Measurements from ENCODE around the gene WFIKKN2.
A peak's percentile ranks its signal among the peaks of the same experiment; 100 is the strongest.
"Not testable (repeated sequence)": the region's sequence is repeated elsewhere in the genome, so short reads cannot be mapped to it uniquely, and the experiment has no call there.

The WFIKKN2 gene

DNA sequence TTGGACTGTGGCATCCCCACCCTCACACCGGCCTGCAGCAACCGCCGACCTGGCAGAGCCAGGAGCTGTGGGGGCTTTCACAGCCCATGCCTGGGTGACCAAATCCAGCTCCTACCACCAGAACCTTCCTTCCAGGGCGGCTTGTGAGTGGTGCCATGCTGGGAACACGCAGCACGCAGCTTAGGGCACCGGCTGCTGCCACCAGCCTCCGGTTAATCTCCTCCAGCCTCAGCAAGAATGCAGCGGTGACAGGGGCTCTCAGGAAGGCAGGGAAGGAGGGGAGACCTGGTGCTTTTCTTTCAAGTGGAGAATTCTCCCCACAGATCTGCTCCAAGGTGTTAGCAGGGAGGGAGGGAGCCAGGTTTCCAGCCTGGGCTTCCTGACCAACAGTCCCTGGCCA, 35.8 kb upstream of the WFIKKN2 start:
- H3K4me3 ChIP-seq (ENCODE audit: insufficient read depth, low read depth, low read length): no peak overlapping the region
- no peaks in the 10 kb centered on the region for H3K27me3 ChIP-seq (ENCODE audit: control insufficient read depth, insufficient read depth, low read length, poor library complexity, severe bottlenecking)
- 80 to 83% methylated on average over 9 of the region's 9 CpGs for WGBS, 2 experiments
- H3K4me1 ChIP-seq (ENCODE audit: control insufficient read depth, insufficient read depth, low read length): peaks cover 11% of the 10 kb centered on the region
- no peaks in the 10 kb centered on the region for H3K9me3 ChIP-seq (ENCODE audit: control insufficient read depth, low read length)
- no peaks in the 10 kb centered on the region for H3K36me3 ChIP-seq (ENCODE audit: control insufficient read depth, insufficient read depth, low read length)
- H3K27ac ChIP-seq (ENCODE audit: insufficient read depth, low read depth, low read length, poor library complexity, severe bottlenecking): peak overlapping the region; percentile 36

DNA sequence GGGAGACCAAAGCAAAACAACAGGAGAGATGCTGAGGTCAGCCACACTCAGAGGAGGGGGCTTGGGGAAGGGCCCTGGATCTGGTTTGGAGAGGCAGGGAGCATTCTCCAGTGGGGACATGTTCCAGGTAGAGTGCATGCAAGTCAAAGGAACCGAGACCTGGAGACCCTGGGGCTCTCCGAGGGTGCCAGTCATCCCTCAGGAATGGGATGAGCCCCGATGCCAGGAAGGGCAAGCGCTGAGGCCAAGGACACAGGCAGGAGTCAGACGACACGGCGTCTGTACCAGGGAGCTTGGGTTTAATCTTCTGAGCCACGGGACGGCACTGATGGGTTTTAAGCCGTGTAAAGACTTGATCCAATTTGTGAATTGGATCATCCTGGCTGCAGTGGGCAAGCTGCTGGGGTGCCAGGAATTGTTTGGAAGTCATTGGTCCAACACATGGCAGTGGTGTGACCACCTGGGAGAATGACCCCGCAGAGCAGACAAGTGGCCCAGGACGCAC, 35.1 kb upstream of the WFIKKN2 start:
- Histone ChIP-seq H3K27me3 (ENCODE audit: control insufficient read depth, insufficient read depth, low read length, poor library complexity, severe bottlenecking) (no peaks in the 10 kb centered on the region), H3K36me3 (ENCODE audit: control insufficient read depth, insufficient read depth, low read length) (no peaks in the 10 kb centered on the region), H3K27ac (ENCODE audit: insufficient read depth, low read depth, low read length, poor library complexity, severe bottlenecking) (no peak overlapping the region), H3K4me1 (ENCODE audit: control insufficient read depth, insufficient read depth, low read length) (peaks cover 11% of the 10 kb centered on the region), H3K9me3 (ENCODE audit: control insufficient read depth, low read length) (no peaks in the 10 kb centered on the region), H3K4me3 (ENCODE audit: insufficient read depth, low read depth, low read length) (no peak overlapping the region)
- 93% methylated on average over 12 of the region's 12 CpGs for WGBS, 2 experiments

DNA sequence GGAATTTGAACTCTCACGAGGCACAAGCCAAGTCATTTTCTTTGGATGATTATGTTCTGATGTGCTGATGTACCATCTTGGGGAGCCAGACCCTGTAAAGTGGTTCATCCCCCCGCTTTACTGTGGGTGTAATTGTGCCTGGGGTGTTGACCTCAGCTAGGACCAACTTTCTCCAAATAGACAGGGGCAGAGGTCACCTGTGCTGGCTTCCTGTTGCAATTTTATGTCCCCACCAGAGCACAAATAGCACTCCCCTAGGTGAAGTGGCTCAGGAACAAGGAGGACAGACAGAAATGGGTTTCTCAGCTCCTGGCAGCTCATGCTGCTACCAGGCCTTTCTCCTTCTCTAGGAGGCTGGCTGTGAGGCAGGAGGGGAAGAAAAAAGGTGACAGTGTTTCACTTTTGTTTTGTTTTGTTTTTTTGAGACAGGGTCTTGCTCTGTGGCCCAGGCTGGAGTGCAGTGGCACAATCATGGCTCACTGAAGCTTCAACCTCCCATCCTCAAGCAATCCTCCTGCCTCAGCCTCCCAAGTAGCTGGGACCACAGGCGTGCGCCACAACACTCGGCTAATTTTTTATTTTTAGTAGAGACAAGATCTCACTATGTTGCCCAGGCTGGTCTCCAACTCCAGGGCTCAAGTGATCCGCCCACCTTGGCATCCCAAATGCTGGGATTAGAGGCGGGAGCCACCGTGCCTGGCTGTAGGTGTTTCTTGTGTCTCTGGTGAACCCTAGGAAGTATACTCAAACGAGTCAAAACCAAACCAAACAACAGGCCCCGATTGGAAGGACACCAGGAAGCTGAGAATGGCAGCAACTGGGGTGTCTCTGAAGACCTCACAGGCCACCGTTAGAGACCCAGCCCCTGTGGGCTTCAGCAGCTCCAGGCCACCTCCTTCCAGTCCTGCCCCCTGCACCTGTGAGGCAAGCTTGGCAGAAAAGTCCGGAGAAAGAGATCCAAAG, 32.5 kb upstream of the WFIKKN2 start:
- H3K27ac ChIP-seq (ENCODE audit: insufficient read depth, low read depth, low read length, poor library complexity, severe bottlenecking): peak overlapping the region; percentile 16
- no peaks in the 10 kb centered on the region for H3K36me3 ChIP-seq (ENCODE audit: control insufficient read depth, insufficient read depth, low read length)
- no peaks in the 10 kb centered on the region for H3K9me3 ChIP-seq (ENCODE audit: control insufficient read depth, low read length)
- H3K4me1 ChIP-seq (ENCODE audit: control insufficient read depth, insufficient read depth, low read length): peaks cover 11% of the 10 kb centered on the region
- 88 to 93% methylated on average over 12 of the region's 12 CpGs for WGBS, 2 experiments
- H3K4me3 ChIP-seq (ENCODE audit: insufficient read depth, low read depth, low read length): no peak overlapping the region
- H3K27me3 ChIP-seq (ENCODE audit: control insufficient read depth, insufficient read depth, low read length, poor library complexity, severe bottlenecking): no peaks in the 10 kb centered on the region

DNA sequence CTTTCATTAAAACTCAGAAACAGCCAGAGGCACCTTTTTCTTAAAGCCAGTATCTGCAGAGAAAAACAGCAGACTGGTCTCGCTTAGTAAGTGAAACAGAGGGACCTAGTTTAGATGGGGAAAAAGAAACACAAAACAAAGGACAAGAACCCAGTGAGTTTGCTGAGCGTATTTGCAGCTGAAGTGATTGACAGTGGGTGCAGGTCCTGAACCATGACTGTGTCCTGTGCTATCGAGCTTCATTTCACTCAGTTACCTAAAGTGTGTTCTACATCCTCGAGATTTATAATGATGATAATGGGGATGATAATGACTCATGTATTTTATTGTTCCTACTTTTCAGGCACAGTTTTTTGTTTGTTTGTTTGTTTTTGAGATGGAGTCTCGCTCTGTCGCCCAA, 31.7 kb upstream of the WFIKKN2 start:
- peak overlapping the region; percentile 16 for H3K27ac ChIP-seq (ENCODE audit: insufficient read depth, low read depth, low read length, poor library complexity, severe bottlenecking)

GRCh38 chr17:50804749-50805475, 30.5 kb upstream of the WFIKKN2 start:
- not testable (repeated sequence) for H3K27me3 ChIP-seq (ENCODE audit: control insufficient read depth, insufficient read depth, low read length, poor library complexity, severe bottlenecking); H3K4me1 ChIP-seq (ENCODE audit: control insufficient read depth, insufficient read depth, low read length); H3K4me3 ChIP-seq (ENCODE audit: insufficient read depth, low read depth, low read length); H3K36me3 ChIP-seq (ENCODE audit: control insufficient read depth, insufficient read depth, low read length); H3K27ac ChIP-seq (ENCODE audit: insufficient read depth, low read depth, low read length, poor library complexity, severe bottlenecking); H3K9me3 ChIP-seq (ENCODE audit: control insufficient read depth, low read length)
- WGBS, 2 experiments: 88 to 94% methylated on average over 13 of the region's 13 CpGs

More for the DNA sequence above, 31.7 kb upstream of the WFIKKN2 start:
- Histone ChIP-seq H3K4me1 (ENCODE audit: control insufficient read depth, insufficient read depth, low read length) (peaks cover 6% of the 10 kb centered on the region), H3K9me3 (ENCODE audit: control insufficient read depth, low read length) (no peaks in the 10 kb centered on the region), H3K36me3 (ENCODE audit: control insufficient read depth, insufficient read depth, low read length) (no peaks in the 10 kb centered on the region), H3K4me3 (ENCODE audit: insufficient read depth, low read depth, low read length) (no peak overlapping the region), H3K27me3 (ENCODE audit: control insufficient read depth, insufficient read depth, low read length, poor library complexity, severe bottlenecking) (no peaks in the 10 kb centered on the region)
- WGBS, 2 experiments: 82 to 84% methylated on average over 6 of the region's 6 CpGs

- no peaks in the 10 kb centered on the region for H3K27me3 ChIP-seq (ENCODE audit: control insufficient read depth, insufficient read depth, low read length, poor library complexity, severe bottlenecking)
- 81 to 83% methylated on average over 6 of the region's 6 CpGs for WGBS, 2 experiments
- no peak overlapping the region for H3K4me3 ChIP-seq (ENCODE audit: insufficient read depth, low read depth, low read length)
- H3K9me3 ChIP-seq (ENCODE audit: control insufficient read depth, low read length): no peaks in the 10 kb centered on the region
- no peak overlapping the region for H3K27ac ChIP-seq (ENCODE audit: insufficient read depth, low read depth, low read length, poor library complexity, severe bottlenecking)
- H3K36me3 ChIP-seq (ENCODE audit: control insufficient read depth, insufficient read depth, low read length): no peaks in the 10 kb centered on the region
- H3K4me1 ChIP-seq (ENCODE audit: control insufficient read depth, insufficient read depth, low read length): no peaks in the 10 kb centered on the region
Observed at GRCh38 chr17:50805486-50805885, 29.9 kb upstream of the WFIKKN2 start.

GRCh38 chr17:50806141-50806643, 29.2 kb upstream of the WFIKKN2 start:
- H3K36me3 ChIP-seq (ENCODE audit: control insufficient read depth, insufficient read depth, low read length): no peaks in the 10 kb centered on the region
- 91 to 92% methylated on average over 11 of the region's 11 CpGs for WGBS, 2 experiments
- H3K27ac ChIP-seq (ENCODE audit: insufficient read depth, low read depth, low read length, poor library complexity, severe bottlenecking): no peak overlapping the region
- H3K27me3 ChIP-seq (ENCODE audit: control insufficient read depth, insufficient read depth, low read length, poor library complexity, severe bottlenecking): no peaks in the 10 kb centered on the region
- no peak overlapping the region for H3K4me3 ChIP-seq (ENCODE audit: insufficient read depth, low read depth, low read length)
- H3K4me1 ChIP-seq (ENCODE audit: control insufficient read depth, insufficient read depth, low read length): no peaks in the 10 kb centered on the region
- H3K9me3 ChIP-seq (ENCODE audit: control insufficient read depth, low read length): no peaks in the 10 kb centered on the region

DNA sequence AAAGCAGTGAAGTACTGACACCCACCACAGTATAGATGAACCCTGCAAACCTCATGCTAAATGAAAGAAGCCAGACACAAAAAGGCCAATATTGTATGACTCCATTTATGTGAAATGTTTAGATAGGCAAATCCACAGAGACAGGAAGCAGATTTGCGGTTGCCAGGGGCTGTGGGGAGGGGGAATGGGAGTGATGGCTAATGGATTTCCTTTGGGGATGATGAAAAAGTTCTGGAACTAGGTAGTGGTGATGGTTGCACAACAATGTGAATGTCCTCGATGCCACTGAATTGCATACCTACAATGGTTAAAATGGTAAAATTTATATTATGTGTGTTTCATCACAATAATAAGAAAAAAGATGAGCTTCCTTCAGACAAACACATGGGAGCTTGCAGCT, 28.4 kb upstream of the WFIKKN2 start:
- H3K27ac ChIP-seq (ENCODE audit: insufficient read depth, low read depth, low read length, poor library complexity, severe bottlenecking): no peak overlapping the region
- no peaks in the 10 kb centered on the region for H3K4me1 ChIP-seq (ENCODE audit: control insufficient read depth, insufficient read depth, low read length)
- WGBS, 2 experiments: 87 to 95% methylated on average over 2 of the region's 2 CpGs
- no peaks in the 10 kb centered on the region for H3K36me3 ChIP-seq (ENCODE audit: control insufficient read depth, insufficient read depth, low read length)
- H3K9me3 ChIP-seq (ENCODE audit: control insufficient read depth, low read length): no peaks in the 10 kb centered on the region
- H3K27me3 ChIP-seq (ENCODE audit: control insufficient read depth, insufficient read depth, low read length, poor library complexity, severe bottlenecking): no peaks in the 10 kb centered on the region
- no peak overlapping the region for H3K4me3 ChIP-seq (ENCODE audit: insufficient read depth, low read depth, low read length)

- H3K27ac ChIP-seq (ENCODE audit: insufficient read depth, low read depth, low read length, poor library complexity, severe bottlenecking): no peak overlapping the region
- no peaks in the 10 kb centered on the region for H3K36me3 ChIP-seq (ENCODE audit: control insufficient read depth, insufficient read depth, low read length)
- H3K9me3 ChIP-seq (ENCODE audit: control insufficient read depth, low read length): no peaks in the 10 kb centered on the region
- 89 to 91% methylated on average over 4 to 5 of the region's 5 CpGs for WGBS, 2 experiments
- no peak overlapping the region for H3K4me3 ChIP-seq (ENCODE audit: insufficient read depth, low read depth, low read length)
- no peaks in the 10 kb centered on the region for H3K4me1 ChIP-seq (ENCODE audit: control insufficient read depth, insufficient read depth, low read length)
- no peaks in the 10 kb centered on the region for H3K27me3 ChIP-seq (ENCODE audit: control insufficient read depth, insufficient read depth, low read length, poor library complexity, severe bottlenecking)
Observed at GRCh38 chr17:50807675-50808074, 27.7 kb upstream of the WFIKKN2 start.

- Histone ChIP-seq H3K9me3 (ENCODE audit: control insufficient read depth, low read length) (no peaks in the 10 kb centered on the region), H3K27me3 (ENCODE audit: control insufficient read depth, insufficient read depth, low read length, poor library complexity, severe bottlenecking) (no peaks in the 10 kb centered on the region), H3K4me1 (ENCODE audit: control insufficient read depth, insufficient read depth, low read length) (no peaks in the 10 kb centered on the region), H3K27ac (ENCODE audit: insufficient read depth, low read depth, low read length, poor library complexity, severe bottlenecking) (no peak overlapping the region), H3K4me3 (ENCODE audit: insufficient read depth, low read depth, low read length) (no peak overlapping the region), H3K36me3 (ENCODE audit: control insufficient read depth, insufficient read depth, low read length) (no peaks in the 10 kb centered on the region)
- WGBS, 2 experiments: 95 to 96% methylated on average over 7 of the region's 7 CpGs
Observed at GRCh38 chr17:50808413-50808812, 27.0 kb upstream of the WFIKKN2 start.

Measured in ectodermal cell (in vitro differentiated cells).